Measurements from ENCODE around the gene SS18. TPM values are rescaled to one million over a fixed set of nuclear protein-coding genes. Genes with fewer than 3 reads are reported as not detected.

Gene SS18
- total RNA-seq, 1 experiment from 2014 or later = 60.0 TPM

- Histone ChIP-seq H3K9me2 (ENCODE audit: insufficient read depth) (no peaks in the 10 kb centered on the region; the same call in 1 of the 2 replicates), H3K4me3 (replicated peaks in 1 of 2; ENCODE audit: low read depth in 1 of 2, low read length in 2 of 2) (no peak overlapping the region), H4K20me1 (ENCODE audit: insufficient read depth) (no peaks in the 10 kb centered on the region), H3K9me3 (ENCODE audit: control insufficient read depth in 1 of 2, insufficient read depth in 1 of 2, low read depth in 1 of 2, low read length in 2 of 2) (no peaks in the 10 kb centered on the region), H3K9ac (ENCODE audit: low read length) (no peak overlapping the region), H3K27ac (ENCODE audit: low read depth, low read length) (no peak overlapping the region), H3K4me2 (ENCODE audit: low read length) (no peak overlapping the region), H3K27me3 (ENCODE audit: insufficient read depth, low read length) (no peaks in the 10 kb centered on the region), H3K79me2 (ENCODE audit: insufficient read depth, low read length) (no peaks in the 10 kb centered on the region), H2AFZ (ENCODE audit: low read depth, low read length, poor library complexity, severe bottlenecking) (no peak overlapping the region), H3K4me1 (ENCODE audit: control insufficient read depth in 1 of 2, insufficient read depth in 2 of 2, low read length in 2 of 2) (no peaks in the 10 kb centered on the region; a peak in 2 of 4 replicates), H3K36me3 (ENCODE audit: control insufficient read depth in 1 of 2, insufficient read depth in 2 of 2, low read length in 2 of 2) (no peaks in the 10 kb centered on the region)
- CTCF ChIA-PET = no interaction called here
- POLR2A ChIA-PET = no interaction called here
- DNase-seq (ENCODE audit: low read depth, low spot score) (no peak), ATAC-seq (no peak)
- no TSS peak for BruUV-seq (replicated peaks)
- RAD21 ChIA-PET (ENCODE audit: low non-redundant PET in 1 of 2, low total read pairs in 2 of 2, uncharacterized antibody in 2 of 2, unreplicated experiment in 2 of 2) = no interaction called here
- intact Hi-C loops (cut with micrococcal nuclease) = no loop called here
- TF ChIP-seq JUND (IDR thresholded peaks at IDR 0.05) (no peak), EZH2 (IDR thresholded peaks at IDR 0.05) (no peak), MAX (IDR thresholded peaks at IDR 0.05) (no peak), ELF1 (IDR thresholded peaks at IDR 0.05; ENCODE audit: borderline replicate concordance, low read depth) (no peak), ZFX (IDR thresholded peaks at IDR 0.05) (no peak), SRF (IDR thresholded peaks at IDR 0.05; ENCODE audit: low read depth) (no peak), POLR2A (IDR thresholded peaks at IDR 0.05; ENCODE audit: borderline replicate concordance, extremely low read depth, insufficient read depth, insufficient read length) (no peak), YY1 (IDR thresholded peaks at IDR 0.05; ENCODE audit: extremely low read depth, insufficient replicate concordance, low read depth, low read length) (no peak), EGR1 (IDR thresholded peaks at IDR 0.05; ENCODE audit: low read depth) (no peak), RAD21 (IDR thresholded peaks at IDR 0.05; ENCODE audit: low read depth) (no peak), POLR2AphosphoS5 (IDR thresholded peaks at IDR 0.05; ENCODE audit: low read depth, low read length) (no peak), SIN3A (IDR thresholded peaks at IDR 0.05; ENCODE audit: low read depth) (no peak), REST (IDR thresholded peaks at IDR 0.05; ENCODE audit: low read depth) (no peak), CEBPB (IDR thresholded peaks at IDR 0.05; ENCODE audit: low read depth) (no peak)
These were observed 6.4 kb upstream of the SS18 start for GRCh38 chr18:26096852-26097251.

Data from HCT116 (cell line).